ENCODE measurements around the gene PHLDA1. TPM values are rescaled to one million over a fixed set of nuclear protein-coding genes. Genes with fewer than 3 reads are reported as not detected.

PHLDA1 gene
- total and polyA plus RNA-seq, 12 donors = 1.5 to 43.5 (median 19.4) TPM

DNA sequence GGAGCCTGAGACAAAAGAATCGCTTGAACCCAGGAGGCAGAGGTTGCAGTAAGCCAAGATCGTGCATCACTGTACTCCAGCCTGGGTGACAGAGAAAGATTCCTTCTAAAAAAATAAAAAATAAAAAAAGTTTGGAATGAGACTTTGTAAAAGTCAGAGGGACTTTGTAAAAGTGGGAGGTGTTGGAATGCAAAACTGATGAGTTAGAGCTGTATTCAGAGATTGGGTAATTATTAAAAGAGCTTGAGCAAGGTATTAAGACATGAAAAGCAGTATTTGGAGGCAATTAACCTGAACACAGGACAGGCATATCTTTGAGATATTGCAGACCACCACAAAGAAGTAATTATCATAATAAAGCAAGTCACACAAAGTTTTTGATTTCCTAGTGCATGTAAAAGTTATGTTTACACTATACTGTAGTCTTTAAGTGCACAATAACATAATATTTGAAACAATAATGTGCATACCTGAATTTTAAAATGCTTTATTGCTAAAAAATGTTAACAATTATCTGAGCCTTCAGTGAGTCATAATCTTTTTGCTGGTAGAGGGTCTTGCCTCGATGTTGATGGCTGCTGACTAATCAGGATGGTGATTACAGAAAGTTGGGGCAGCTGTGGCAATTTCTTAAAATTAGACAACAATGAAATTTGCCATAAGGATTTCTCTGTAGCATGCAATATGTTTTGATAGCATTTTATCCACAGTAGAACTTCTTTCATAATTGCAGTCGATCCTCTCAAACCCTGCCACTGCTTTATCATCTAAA is 33.1 kb downstream of the PHLDA1 start:
- 86 to 87% methylated on average over 4 of the region's 4 CpGs for WGBS, 2 donors
- intact Hi-C loops (cut with DNase I) = no loop called here

DNA sequence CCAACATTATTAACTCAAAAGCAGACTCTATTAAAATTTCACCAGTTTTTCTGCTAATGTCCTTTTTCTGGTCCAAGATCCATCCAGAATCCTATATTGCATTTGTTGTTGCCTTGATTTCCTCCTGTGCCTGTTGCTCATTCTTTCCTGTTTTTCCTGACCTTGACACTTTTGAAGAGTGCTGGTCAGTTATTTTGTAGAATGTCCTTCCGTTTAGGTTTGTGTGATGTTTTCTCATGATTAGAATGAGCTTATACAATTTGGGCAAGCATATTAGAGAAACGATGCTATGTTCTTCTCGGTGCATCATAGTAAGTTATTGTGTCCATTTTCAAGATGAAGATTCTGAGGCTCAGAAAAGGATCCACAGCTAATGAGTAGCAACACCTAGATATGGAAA is 33.9 kb downstream of the PHLDA1 start:
- Histone ChIP-seq H3K4me1 (peaks cover 0 to 16% (median 8%) of the 10 kb centered on the region in 9 donors), H3K36me3 (no peaks in the 10 kb centered on the region), H3K27ac (peak overlapping the region in 2 of 10 donors; percentile 2 to 9), H3K9me3 (no peaks in the 10 kb centered on the region), H3K4me3 (no peak overlapping the region), H3K27me3 (no peaks in the 10 kb centered on the region)
- intact Hi-C loops (cut with DNase I) = no loop called here
- ATAC-seq = no peak
- DNase-seq = no peak
- TF ChIP-seq, protein P1, sequence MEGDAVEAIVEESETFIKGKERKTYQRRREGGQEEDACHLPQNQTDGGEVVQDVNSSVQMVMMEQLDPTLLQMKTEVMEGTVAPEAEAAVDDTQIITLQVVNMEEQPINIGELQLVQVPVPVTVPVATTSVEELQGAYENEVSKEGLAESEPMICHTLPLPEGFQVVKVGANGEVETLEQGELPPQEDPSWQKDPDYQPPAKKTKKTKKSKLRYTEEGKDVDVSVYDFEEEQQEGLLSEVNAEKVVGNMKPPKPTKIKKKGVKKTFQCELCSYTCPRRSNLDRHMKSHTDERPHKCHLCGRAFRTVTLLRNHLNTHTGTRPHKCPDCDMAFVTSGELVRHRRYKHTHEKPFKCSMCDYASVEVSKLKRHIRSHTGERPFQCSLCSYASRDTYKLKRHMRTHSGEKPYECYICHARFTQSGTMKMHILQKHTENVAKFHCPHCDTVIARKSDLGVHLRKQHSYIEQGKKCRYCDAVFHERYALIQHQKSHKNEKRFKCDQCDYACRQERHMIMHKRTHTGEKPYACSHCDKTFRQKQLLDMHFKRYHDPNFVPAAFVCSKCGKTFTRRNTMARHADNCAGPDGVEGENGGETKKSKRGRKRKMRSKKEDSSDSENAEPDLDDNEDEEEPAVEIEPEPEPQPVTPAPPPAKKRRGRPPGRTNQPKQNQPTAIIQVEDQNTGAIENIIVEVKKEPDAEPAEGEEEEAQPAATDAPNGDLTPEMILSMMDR (IDR thresholded peaks at IDR 0.05) = no peak
- 71 to 76% methylated on average over 3 of the region's 3 CpGs for WGBS, 2 donors

More for the DNA sequence above, 33.1 kb downstream of the PHLDA1 start:
- H3K27me3 ChIP-seq = no peaks in the 10 kb centered on the region
- TF ChIP-seq, protein P1 (IDR thresholded peaks at IDR 0.05) = no peak
- H3K4me3 ChIP-seq = no peak overlapping the region
- DNase-seq (no peak), ATAC-seq (no peak)
- H3K36me3 ChIP-seq = no peaks in the 10 kb centered on the region
- no peaks in the 10 kb centered on the region for H3K9me3 ChIP-seq
- no peak overlapping the region for H3K27ac ChIP-seq
- H3K4me1 ChIP-seq = peaks cover 0 to 16% (median 8%) of the 10 kb centered on the region in 9 donors

GRCh38 chr12:75996861-75997447 is 34.6 kb downstream of the PHLDA1 start:
- H3K4me3 ChIP-seq = no peak overlapping the region
- peak overlapping the region in 4 of 10 donors; percentile 2 to 45 (median 30) for H3K27ac ChIP-seq
- TF ChIP-seq, protein P1 (IDR thresholded peaks at IDR 0.05) = no peak
- H3K36me3 ChIP-seq = no peaks in the 10 kb centered on the region
- no peaks in the 10 kb centered on the region for H3K27me3 ChIP-seq
- no peaks in the 10 kb centered on the region for H3K9me3 ChIP-seq
- intact Hi-C loops (cut with DNase I) = no loop called here
- DNase-seq (no peak), ATAC-seq (peak in 7 of 8 donors; percentile 68 to 86 (median 73))
- 2 to 10% methylated on average over 1 of the region's 1 CpG for WGBS, 2 donors
- H3K4me1 ChIP-seq = peaks cover 0 to 16% (median 8%) of the 10 kb centered on the region in 9 donors

DNA sequence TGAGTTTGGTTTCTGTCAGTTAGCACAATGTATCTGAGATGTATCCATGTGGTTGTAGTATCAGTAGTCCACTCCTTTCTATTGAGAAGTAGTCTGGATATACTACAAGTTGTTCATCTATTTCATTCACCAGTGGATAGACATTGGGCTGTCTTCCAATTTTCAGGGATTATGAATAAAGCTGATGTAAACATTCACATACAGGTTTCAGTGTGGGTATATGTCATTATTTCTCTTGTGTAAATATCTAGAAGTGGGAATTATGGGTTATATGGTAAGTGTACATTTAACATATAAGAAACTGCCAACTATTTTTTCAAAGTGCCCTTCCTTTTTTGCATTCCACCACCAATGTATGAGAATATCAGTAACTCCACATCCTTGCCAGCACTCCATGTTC is 35.9 kb downstream of the PHLDA1 start:
- ATAC-seq = no peak
- Histone ChIP-seq H3K4me3 (no peak overlapping the region), H3K27me3 (no peaks in the 10 kb centered on the region), H3K36me3 (no peaks in the 10 kb centered on the region), H3K9me3 (no peaks in the 10 kb centered on the region), H3K27ac (no peak overlapping the region), H3K4me1 (peaks cover 0 to 16% (median 8%) of the 10 kb centered on the region in 9 donors)
- TF ChIP-seq, protein P1 (IDR thresholded peaks at IDR 0.05) = no peak
- DNase-seq = no peak
- intact Hi-C loops (cut with DNase I) = no loop called here
